HG03521 (cell line): Measurements from ENCODE around the gene AKNA.

ENCODE experiments used
- ATAC-seq: cut with Tn5 transposase; IDR thresholded peaks from one replicate; pipeline ENCODE4 v1.9.1; 2021; ENCODE audit warnings: mild to moderate bottlenecking, moderate library complexity; ENCODE audit not compliant: unreplicated experiment

Gene AKNA

DNA sequence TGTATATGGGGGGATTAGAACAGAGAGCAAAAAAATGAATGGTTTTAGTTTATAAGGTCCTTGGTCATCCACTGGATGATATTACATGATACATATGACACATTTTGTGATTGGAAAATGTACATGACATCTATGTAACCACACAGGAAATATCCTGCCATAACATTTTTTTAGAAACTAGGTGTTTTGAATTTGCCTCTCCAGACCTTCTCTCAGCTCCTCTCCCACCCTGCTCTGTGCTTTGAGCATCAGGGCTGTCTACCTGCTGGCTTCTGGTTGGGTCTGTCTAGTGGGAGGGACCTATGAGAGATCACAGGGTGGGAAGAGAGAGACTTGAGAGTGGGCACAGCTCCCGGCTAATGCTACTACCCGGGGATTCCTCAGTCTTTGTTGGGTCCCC is 24.4 kb downstream of the AKNA start:
- no peak for ATAC-seq

DNA sequence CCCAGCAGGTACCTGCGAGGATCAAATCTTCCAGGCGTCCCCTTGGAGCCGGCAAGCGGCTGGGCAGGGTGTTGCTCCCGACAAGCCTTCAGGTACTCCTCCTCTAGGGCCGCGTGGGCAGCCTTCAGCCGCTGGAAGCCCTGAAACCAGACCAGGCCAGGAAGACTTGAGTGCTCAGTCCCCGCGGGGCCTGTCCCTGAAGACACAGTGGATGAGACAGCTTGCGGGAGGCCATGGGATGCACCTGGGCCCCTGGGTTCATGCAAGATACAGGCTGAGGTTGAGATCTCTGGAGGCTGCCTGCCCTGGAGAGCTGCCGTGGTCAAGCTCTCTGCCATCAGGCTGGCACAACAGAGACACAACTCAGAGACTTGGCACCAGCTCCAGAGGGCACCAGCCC is 25.4 kb downstream of the AKNA start:
- no peak for ATAC-seq

DNA sequence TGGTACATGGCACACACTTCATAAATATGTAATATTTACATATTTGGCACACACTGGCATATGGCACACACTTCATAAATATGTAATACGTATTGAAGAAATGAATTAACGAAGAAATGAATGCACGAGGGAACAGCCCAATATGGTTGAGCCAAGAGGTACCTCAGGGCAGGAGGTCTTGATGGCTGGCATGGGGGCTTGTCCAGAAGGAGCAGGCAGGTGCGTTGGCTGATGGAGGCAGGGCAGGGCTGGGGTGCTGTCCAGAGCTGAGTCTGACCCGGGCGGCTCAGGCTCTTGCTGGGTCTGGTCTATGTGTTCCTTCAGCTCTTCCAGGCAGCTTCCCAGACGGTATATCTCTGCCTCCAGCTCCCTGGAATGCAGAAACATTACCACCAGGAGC is 26.2 kb downstream of the AKNA start:
- ATAC-seq, result no peak

DNA sequence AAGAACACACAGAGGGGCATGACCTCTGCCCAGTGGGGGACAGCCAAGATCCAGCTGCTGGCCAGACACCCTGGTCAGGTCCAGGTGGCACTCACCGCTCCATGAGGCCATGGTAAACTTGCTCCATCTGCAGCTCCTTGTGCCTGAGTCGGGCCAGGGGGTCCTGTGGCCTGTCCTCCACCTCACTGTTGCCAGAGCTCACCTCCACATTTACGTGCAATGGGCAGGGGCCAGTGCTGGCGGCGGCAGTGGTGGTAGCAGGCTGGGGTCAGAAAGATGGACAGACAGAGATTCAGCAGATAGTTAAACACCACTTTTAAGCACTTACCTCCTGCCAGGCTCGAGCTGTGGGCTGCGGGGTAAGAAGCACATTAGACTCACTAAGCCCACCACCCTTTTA is 28.0 kb downstream of the AKNA start:
- ATAC-seq, result no peak

DNA sequence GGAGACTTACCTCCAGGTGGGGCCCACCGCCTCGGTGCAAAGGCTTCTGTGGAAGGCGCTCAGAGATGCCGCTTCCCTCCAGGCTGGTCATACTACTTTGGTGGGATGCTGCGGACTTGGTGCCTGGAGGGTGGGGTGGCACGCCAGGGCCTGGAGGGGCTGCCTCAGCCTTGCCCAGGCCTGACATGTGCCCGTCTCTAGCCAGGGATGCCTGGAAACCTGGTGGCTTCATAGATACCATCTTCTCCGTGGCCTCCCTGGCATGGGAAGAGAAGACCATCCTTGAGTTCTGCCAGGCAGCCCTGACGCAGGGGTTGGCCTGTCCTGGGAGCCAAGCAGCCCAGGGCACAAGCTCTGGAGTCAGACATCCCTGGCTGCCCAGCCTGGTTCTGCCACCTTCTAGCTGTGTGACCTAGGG is 29.9 kb downstream of the AKNA start:
- no peak for ATAC-seq

DNA sequence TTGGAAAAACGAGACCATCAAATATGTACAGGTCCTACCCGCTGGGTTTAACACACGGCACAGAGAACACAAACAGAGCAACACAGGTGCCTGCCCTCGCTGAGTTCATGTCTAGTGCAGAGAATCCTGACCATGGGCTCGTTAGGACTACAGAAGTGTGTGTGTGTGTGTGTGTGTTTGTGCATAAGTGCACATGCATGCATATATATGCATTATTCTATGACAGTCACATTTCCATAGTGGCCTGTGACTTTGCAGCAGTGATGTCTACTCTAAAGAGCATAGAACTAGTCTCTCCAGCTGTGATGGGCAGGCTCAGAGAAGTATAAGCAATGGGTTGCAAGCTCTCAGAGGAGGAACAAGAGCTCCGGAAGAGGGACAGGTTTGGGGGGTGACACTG is 30.4 kb downstream of the AKNA start:
- no peak for ATAC-seq

DNA sequence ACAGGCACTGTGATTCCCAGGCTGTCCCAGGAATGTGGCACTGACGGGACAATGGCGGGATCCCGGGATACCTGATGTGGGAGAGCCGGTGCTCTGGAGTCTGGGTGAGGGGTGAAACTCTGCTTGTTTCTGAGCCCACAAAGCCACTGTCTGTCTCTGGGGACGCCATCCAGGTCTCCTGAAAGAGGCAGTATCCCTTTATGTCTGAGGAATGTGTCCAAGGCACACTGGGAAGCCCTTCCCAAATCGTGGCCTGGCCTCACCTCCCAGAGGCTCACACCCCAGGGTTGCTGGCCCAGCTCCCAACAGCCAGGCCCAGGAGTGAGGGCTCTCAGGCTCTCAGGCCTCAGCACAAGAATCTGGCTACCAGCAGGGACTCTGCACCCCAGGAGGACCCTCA is 31.0 kb downstream of the AKNA start:
- ATAC-seq, result no peak

DNA sequence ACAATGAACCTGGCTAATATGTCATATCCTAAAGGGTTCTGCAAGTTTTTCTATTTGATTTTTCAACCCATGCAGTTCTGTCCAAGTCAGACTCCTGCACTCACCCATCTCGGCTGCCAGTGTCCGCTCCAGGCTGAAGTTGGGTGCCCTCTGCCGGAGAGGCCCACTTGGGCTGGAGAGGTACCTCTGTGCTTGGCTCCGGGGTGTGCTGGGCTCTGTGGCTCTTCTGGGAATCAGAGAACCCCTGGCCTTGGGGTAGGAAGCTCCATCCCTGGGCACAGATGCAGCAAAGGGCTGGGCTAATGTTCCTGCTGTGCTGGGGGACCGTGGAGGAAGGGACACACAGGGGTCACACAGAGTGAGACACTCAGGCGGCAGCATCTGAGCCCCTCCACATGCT is 32.0 kb downstream of the AKNA start:
- ATAC-seq, result no peak

DNA sequence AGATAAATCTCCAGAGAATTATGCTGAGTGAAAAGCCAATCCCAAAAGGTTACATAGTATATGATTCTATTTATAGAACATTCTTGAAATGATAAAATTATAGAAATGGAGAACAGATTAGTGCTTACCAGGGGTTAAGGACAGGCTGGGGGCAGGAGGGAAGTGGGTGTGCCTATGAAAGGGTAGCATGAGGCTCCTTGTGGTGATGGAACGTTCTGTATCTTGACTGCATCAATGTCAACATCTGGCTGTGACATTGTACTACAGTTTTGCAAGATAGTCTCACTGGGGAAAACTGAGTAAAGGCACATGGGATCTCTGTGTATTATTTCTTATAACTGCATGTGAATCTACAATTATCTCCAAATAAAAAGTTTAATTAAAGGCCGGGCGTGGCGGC is 35.9 kb downstream of the AKNA start:
- ATAC-seq, result no peak

DNA sequence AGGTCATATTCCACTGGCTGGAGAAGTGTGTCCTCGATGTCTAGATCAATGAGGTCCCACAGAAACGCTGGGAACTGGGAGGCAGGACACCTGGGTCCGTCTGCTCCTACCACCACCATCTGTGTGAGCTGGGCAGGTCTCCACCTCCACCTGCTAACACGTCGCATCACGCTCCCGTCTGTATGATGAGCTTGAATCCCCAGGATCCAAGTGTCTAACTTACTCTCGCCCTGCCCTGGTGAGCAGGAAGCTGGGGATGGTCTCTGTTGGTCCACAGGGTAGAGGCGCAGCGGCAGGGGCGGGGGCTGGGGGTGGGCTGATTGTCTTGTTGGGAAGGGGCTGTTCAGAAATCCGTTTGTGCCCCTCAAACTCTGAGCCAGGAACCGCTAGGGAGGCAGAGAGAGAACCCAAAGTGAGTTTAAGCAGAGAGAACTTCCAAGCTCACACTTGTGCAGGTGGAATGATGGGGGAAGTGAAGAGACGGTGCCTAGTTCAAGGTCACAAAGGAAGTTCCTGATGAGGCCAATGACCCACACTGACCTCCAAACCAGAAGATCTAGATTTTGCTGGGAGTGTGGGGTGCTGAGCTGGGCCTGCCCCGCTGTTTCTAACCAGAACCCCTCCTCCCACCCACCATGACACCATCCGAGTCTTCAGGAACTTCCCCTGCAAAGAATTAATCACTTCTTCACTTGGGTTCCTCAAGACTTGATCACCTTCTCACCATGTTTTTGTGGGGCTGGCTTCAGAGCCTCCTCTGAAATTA is 37.0 kb downstream of the AKNA start:
- no peak for ATAC-seq

DNA sequence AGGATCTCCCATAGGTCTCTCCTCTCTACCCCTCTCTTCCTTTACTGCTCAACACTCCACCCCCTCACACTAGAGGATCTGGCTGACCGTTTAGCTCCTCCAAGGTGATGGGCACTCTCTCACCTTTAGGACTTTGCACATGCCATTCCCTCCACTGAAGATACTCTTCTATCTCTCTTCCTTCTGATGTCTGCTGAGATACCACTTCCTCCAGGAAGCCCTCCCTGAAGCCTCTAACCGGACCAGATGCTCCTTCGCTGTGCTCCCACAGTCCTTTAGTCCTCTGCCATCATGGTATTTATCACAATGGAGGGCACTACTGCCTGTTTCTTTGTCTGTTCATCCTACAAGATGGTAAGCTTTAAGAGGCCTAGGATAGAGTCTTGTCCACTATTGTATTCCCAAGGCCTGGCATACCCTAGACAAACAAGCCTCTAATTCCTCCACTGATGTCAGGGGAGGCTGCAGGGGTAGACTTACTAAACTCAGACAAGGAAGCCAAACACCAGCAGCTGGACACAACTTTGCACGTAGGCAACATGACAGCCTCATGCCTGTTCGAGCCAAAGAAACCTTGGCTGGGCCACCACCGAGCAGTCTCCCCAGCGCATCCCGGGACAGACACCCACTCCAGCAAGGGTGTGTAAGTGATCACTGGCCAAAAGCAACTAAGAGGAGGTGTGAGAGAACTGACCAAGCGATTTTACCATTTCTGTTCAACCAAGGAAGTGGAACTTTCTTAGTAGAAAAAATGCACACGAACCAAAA is 37.9 kb downstream of the AKNA start:
- ATAC-seq, result no peak

DNA sequence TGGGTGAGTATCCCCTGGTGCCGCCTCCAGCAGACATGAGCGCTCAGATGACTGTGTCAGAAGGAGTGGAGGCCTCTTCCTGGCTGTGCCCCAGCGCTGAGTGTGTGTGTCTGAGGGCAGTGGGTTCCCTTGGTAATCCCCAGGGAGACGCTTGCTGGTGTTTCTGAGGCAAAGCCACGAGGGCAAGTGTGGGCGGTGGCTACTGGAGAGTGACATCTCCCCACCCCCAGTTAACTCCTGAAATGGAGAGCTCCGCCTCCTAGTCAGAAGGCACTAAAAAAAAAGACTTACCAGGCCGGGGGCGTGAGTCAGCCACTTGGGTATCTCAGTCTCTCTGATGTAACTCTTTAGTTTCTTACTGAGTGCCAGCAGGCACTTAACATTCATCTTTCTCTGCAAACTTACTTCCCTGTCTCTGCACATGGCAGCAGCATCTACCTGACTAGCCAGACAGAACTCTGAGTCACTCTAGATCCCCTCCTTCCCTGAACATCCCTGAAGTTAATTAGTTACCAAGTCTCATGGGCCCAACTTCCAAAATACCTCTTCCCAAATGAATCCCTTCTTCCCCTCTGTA is 38.8 kb downstream of the AKNA start:
- peak; percentile 73 for ATAC-seq

DNA sequence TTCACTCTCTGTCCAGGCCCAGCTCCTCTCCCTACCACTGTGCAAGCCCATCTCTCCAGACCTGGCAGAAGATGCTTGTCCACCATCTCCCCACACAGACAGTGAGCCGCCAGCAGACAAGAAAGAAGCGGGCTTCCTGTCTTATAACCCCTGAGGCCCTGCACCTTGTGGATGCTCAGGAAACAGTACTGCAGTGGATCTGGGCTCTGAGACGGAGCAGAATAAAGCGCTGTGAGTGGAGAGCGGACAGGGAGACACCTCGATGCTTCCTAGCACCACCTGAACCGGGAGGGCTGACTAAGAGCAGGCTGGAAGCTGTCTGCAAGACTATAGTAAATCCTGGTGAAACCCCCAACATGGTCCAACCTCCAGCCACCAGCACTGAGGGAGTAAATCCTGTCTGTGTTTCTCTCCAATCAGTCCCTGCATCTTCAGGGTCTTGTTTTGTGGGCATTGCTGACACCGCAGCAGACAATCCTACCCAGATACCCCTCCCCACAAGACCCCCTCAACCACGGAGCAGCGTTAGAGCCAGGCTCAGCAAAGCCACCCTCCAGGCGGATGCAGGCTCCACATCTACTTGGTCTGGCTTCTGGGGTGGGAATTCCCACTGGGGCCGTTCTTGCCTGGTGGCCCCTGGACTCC is 39.4 kb downstream of the AKNA start:
- ATAC-seq, result no peak

DNA sequence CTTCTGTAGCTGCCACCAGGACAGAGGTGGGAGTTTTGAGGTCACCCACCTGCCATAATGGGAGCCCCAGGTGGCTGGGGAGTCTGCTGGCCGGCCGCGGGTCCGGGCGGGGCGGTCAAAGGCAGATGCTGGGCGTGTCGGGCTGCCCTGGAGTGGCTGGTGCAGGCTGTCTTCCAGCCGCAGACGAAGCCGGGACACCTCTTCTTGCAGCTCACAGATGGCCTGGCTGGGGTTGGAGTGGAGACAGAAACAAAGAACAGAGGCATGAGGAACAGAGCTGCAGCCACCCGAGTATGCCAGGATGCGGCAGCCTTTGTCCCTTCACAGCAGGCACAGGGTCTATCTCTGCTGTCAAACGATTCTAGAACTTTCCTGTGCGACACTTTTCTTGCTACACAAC is 40.1 kb downstream of the AKNA start:
- ATAC-seq, result no peak

DNA sequence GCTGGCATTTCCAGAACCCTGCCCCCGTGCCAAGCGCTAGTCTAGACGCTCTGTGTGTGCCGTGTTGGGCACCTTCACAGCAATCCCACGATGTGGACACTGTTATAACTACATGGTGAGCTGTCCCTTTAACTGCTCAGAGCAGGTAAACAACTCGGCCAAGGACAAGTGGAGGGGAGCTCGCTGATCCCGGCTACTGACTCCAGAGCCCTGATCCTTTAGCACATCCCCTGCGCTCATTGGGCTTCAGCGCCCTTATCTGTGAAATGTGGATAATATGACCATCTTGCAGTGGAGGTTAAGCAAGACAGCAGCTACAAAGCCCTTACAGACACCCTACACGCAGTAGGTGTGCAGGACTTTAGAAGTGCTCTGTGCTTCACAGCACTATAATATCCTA is 41.6 kb downstream of the AKNA start:
- no peak for ATAC-seq

DNA sequence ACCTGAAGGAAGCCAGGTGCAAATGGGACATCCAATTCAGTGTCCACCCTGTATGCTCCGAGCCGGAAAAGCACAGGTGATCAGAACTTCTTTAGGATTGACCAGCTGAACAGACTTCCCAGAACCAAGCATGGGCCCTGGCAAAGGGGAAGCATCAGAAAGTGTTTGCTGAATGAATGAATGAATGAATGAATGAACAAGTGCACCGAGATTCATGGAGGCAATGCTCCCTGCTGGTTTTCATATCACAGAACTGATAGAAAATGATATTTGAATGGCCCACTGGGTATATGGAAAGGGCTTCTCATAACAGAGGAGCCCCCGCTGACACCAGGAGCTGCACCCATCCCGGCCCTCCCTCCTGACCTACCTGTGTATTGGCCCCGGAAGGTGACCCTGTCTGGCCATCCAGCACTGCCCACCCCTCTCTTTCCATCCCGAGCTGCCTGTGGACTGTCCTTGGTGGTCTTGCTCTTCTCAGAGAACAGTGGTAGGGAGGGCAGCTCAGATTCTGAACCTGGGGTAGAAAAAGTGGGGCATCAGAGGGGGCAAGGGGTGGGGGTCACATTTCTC is 42.2 kb downstream of the AKNA start:
- ATAC-seq, result no peak

DNA sequence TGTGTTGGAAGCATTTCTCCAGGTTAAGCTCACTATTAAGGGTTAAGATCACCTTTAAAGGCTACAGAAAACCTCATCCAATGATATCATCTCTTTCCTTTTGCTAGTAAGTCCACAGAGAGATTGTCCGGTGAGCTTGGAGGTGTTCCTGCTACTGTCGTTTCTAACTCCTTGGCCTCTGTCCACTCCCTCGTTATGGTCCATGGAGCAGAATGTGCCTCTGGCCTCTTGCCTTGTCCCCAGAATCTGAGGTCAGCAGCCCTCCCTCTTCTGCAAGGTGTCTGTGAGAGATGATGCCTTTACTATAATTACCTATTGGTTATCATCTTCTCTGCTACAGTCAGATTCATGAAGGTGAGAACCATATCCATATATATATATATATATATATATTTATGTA is 43.1 kb downstream of the AKNA start:
- ATAC-seq, result no peak

DNA sequence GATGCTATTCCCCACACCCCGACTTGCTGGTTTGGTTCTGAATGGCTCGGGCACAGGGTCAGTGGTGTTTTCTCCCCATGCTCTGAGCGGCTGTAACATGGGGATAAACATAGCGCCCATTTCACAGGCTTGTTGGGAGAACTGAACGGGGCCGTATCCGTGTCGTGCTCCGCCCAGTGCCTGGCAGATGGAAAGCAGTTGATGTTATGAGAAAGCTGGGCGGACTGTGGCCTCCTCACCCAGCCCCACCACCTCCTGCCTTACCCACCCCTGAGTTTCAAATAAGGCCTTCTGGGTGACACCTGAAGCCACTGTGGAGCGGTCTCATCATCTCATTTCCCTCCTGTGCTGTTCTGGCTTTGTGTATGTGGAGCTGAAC is 43.6 kb downstream of the AKNA start:
- ATAC-seq, result no peak

DNA sequence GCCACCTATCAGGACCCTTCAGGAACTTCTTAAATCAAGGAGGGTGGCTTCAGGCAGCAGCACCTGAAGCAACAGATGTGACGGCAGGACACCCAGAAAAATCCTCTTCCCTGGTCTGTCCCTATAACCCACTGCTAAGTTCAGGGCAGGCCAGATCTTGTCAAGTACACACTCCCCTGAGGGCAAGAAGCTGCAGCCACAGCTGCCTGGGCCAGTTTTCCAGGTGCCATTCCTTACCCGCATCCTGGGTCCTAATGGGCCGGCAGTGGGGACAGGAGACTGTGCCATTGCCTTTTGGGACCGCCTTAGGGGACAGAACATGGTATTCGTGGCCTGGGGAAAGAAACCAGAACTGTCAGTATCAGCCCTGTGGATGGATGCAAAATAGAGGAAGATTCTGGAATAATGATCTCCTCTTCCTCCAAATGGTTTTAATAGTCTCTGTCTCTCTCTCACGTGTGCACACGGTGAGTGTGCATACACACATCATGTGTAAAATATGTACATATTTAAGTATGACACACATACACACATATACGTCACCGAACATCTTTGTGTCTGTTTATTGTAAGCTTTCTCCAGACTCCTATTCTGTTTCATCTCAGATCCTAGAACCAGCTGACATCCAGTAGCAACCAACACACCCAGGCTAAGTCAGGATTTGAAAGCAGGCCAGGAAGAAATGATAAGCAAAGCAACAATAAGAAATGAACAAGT is 44.2 kb downstream of the AKNA start:
- ATAC-seq, result no peak

DNA sequence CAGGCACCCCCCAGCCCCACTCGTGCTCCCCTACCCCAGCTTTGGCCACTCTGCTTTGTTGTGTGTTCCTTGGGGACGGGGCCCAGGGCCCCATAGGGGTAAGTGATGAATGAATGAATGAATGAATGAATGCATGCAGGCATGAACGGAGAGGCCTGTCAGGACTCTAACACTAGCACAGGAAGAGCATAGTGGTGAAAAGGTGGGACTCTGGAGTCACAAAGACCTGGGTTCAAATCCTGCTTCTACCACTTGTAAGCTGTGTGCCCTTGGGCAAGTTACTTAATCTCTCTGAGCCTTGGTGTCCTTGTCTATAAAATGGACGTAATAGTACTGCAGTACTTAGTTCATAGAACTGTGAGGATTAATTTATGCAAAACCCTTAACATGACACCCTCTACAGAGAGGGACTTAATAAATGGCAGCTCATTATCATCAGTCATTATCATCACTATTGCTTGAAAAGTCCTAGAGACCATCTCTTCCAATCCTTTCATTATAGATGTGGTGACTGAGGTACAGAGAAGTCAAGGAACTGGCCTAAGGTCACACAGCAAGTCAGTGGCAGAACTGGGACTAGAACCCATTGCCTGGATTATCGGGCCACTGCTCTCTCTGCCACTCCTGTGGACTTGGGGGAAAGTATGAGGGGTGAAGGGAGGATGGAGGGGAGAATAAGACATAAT is 44.9 kb downstream of the AKNA start:
- no peak for ATAC-seq
